Ovary (tissue), 3 donors: ENCODE measurements around the gene SRSF5.

Experiments
- EP300 ChIP-seq: sonication (generic); formaldehyde crosslinking; IDR thresholded peaks from one replicate; pipeline ENCODE4 v1.6.1; 2017; ENCODE audit warnings: antibody characterized with exemption
- POLR2A ChIP-seq: fragments of 450-650 bp; IDR thresholded peaks from one replicate; pipeline ENCODE4 v1.6.1; 2017; ENCODE audit warnings: antibody characterized with exemption, mild to moderate bottlenecking, moderate library complexity
- TF ChIP-seq, protein P1 (sequence below), 3 donors: fragments of 450-650 bp in 2 of 3; fragments of 200-600 bp in 1 of 3; IDR thresholded peaks; one replicate each; pipeline versions ENCODE4 v1.5.1 to v1.8.0; 2016 to 2022; ENCODE audit warnings: antibody characterized with exemption in 3 of 3, mild to moderate bottlenecking in 1 of 3
- donor health status: DM: no; HTN: no; CAD: no.

DNA sequence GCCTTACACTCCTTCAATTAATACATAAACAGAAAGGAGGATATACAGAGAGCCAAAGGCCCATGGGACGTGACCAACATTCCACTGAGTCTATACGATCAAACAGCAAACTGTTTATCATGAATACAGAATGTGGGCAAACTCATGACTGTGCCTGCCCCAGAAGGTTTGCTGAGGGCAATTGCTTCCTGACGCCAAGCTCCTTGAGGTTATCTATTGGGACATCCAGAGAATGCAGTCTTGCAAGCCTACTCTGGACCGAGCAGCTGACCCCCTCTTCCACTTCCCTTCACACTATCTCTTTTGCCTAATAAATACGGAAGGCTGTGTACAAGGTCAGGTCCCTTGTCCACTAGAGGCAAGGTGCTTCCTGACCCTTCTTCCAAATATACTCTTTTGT lies 48.6 kb downstream of the SRSF5 start:
- TF ChIP-seq, protein P1, sequence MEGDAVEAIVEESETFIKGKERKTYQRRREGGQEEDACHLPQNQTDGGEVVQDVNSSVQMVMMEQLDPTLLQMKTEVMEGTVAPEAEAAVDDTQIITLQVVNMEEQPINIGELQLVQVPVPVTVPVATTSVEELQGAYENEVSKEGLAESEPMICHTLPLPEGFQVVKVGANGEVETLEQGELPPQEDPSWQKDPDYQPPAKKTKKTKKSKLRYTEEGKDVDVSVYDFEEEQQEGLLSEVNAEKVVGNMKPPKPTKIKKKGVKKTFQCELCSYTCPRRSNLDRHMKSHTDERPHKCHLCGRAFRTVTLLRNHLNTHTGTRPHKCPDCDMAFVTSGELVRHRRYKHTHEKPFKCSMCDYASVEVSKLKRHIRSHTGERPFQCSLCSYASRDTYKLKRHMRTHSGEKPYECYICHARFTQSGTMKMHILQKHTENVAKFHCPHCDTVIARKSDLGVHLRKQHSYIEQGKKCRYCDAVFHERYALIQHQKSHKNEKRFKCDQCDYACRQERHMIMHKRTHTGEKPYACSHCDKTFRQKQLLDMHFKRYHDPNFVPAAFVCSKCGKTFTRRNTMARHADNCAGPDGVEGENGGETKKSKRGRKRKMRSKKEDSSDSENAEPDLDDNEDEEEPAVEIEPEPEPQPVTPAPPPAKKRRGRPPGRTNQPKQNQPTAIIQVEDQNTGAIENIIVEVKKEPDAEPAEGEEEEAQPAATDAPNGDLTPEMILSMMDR (IDR thresholded peaks at IDR 0.05): no peak
- TF ChIP-seq EP300 (no peak), POLR2A (no peak)
